Measurements from ENCODE around the gene FAH. TPM values are rescaled to one million over a fixed set of nuclear protein-coding genes. Genes with fewer than 3 reads are reported as not detected.

The FAH gene
- total and polyA plus RNA-seq, 2 donors (not counting 1 experiment from before 2014, with no cell fraction given), result 1.1 to 5.1 TPM

GRCh38 chr15:80156176-80156720 lies 3.4 kb downstream of the FAH start:
- POLR2A ChIA-PET, result no interaction called here
- ATAC-seq (ENCODE audit: low read depth), result no peak

DNA sequence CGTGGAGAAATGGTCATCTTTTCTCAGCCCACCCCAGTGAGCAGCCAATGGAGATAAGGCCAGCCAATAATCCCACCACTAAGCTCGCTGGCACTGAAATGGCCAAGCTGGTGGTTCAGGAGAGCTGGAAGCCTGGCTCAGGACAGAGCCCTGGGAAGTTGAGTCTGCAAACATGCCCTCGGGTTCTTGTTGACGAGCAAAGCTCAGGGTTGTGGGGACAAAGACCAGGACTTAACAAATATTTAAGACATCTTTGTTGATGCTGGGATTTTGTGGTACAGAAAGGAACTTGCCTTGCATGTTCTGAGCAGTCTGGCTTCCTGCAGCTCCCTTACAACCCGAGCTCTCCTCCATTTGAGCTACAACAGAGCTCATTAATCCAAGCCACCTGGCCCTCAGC lies 4.4 kb downstream of the FAH start:
- ChIA-PET CTCF (interaction anchor here (0.5 to 1.4 kb wide), 4 partner anchors 11 to 776 kb away, joined by 3 to 9 read pairs (median 3); no protein-coding TSS in a partner anchor), POLR2A (no interaction called here)
- H3K4me2 ChIP-seq (replicated peaks; ENCODE audit: low read depth, low read length, poor library complexity, severe bottlenecking), result no peak overlapping the region
- no peaks in the 10 kb centered on the region for H3K79me2 ChIP-seq (ENCODE audit: control insufficient read depth, insufficient read depth, low read length)
- H3K27me3 ChIP-seq (replicated peaks in 1 of 4; ENCODE audit: control extremely low read depth in 1 of 4, control insufficient read depth in 3 of 4, insufficient read depth in 4 of 4, low read length in 3 of 4), result no peaks in the 10 kb centered on the region
- H3K27ac ChIP-seq (ENCODE audit: low read length in 2 of 2), result no peak overlapping the region
- H3K9ac ChIP-seq (ENCODE audit: low read length), result no peak overlapping the region
- no peaks in the 10 kb centered on the region for H4K20me1 ChIP-seq (ENCODE audit: control insufficient read depth, insufficient read depth, low read length, poor library complexity, severe bottlenecking)
- Mint-ChIP-seq H3K4me1 (peaks cover 37% of the 10 kb centered on the region), H3K27ac (no peak overlapping the region), H3K9me3 (ENCODE audit: insufficient read depth) (no peaks in the 10 kb centered on the region), H3K27me3 (no peaks in the 10 kb centered on the region), H3K4me3 (no peak overlapping the region)
- no peak overlapping the region for H2AFZ ChIP-seq (ENCODE audit: insufficient read depth, low read depth, low read length, poor library complexity, severe bottlenecking)
- H3K36me3 ChIP-seq (replicated peaks in 1 of 2; ENCODE audit: control extremely low read depth in 1 of 2, control insufficient read depth in 1 of 2, extremely low read depth in 1 of 2, insufficient read depth in 2 of 2, low read length in 1 of 2), result no peaks in the 10 kb centered on the region
- WGBS (ENCODE audit: insufficient coverage), result 85% methylated on average over 4 of the region's 5 CpGs
- ATAC-seq (ENCODE audit: low read depth) (no peak), DNase-seq (no peak)
- H3K4me1 ChIP-seq (ENCODE audit: control insufficient read depth in 2 of 2, insufficient read depth in 2 of 2, low read length in 2 of 2), result peaks cover 18 to 24% of the 10 kb centered on the region in 2 donors
- H3K4me3 ChIP-seq (ENCODE audit: control extremely low read depth in 1 of 5, extremely low read depth in 1 of 5, insufficient read depth in 1 of 5, low read depth in 2 of 5, low read length in 4 of 5), result no peak overlapping the region
- no peaks in the 10 kb centered on the region for H3K9me3 ChIP-seq (ENCODE audit: control extremely low read depth in 1 of 3, control insufficient read depth in 2 of 3, insufficient read depth in 1 of 3, low read length in 2 of 3)
- no peak for TF ChIP-seq EZH2 (IDR thresholded peaks at IDR 0.05; ENCODE audit: borderline replicate concordance, insufficient read depth, low read depth, low read length, poor library complexity, severe bottlenecking)
- TF ChIP-seq, protein P1, sequence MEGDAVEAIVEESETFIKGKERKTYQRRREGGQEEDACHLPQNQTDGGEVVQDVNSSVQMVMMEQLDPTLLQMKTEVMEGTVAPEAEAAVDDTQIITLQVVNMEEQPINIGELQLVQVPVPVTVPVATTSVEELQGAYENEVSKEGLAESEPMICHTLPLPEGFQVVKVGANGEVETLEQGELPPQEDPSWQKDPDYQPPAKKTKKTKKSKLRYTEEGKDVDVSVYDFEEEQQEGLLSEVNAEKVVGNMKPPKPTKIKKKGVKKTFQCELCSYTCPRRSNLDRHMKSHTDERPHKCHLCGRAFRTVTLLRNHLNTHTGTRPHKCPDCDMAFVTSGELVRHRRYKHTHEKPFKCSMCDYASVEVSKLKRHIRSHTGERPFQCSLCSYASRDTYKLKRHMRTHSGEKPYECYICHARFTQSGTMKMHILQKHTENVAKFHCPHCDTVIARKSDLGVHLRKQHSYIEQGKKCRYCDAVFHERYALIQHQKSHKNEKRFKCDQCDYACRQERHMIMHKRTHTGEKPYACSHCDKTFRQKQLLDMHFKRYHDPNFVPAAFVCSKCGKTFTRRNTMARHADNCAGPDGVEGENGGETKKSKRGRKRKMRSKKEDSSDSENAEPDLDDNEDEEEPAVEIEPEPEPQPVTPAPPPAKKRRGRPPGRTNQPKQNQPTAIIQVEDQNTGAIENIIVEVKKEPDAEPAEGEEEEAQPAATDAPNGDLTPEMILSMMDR (IDR thresholded peaks at IDR 0.05), result no peak
- intact Hi-C loops (cut with micrococcal nuclease), result no loop called here

More at GRCh38 chr15:80156176-80156720, 3.4 kb downstream of the FAH start:
- WGBS (ENCODE audit: insufficient coverage), result 100% methylated on average over 2 of the region's 8 CpGs
- no peaks in the 10 kb centered on the region for H3K36me3 ChIP-seq (replicated peaks in 1 of 2; ENCODE audit: control extremely low read depth in 1 of 2, control insufficient read depth in 1 of 2, extremely low read depth in 1 of 2, insufficient read depth in 2 of 2, low read length in 1 of 2)
- Mint-ChIP-seq H3K4me3 (no peak overlapping the region), H3K9me3 (ENCODE audit: insufficient read depth) (no peaks in the 10 kb centered on the region), H3K4me1 (peaks cover 40% of the 10 kb centered on the region), H3K27ac (no peak overlapping the region), H3K27me3 (no peaks in the 10 kb centered on the region)
- H3K4me3 ChIP-seq (ENCODE audit: control extremely low read depth in 1 of 5, extremely low read depth in 1 of 5, insufficient read depth in 1 of 5, low read depth in 2 of 5, low read length in 4 of 5), result no peak overlapping the region
- no peak overlapping the region for H3K4me2 ChIP-seq (replicated peaks; ENCODE audit: low read depth, low read length, poor library complexity, severe bottlenecking)
- H3K9me3 ChIP-seq (ENCODE audit: control extremely low read depth in 1 of 3, control insufficient read depth in 2 of 3, insufficient read depth in 1 of 3, low read length in 2 of 3), result no peaks in the 10 kb centered on the region
- no peak for DNase-seq
- CTCF ChIA-PET, result no interaction called here
- no peak overlapping the region for H3K9ac ChIP-seq (ENCODE audit: low read length)
- H4K20me1 ChIP-seq (ENCODE audit: control insufficient read depth, insufficient read depth, low read length, poor library complexity, severe bottlenecking), result no peaks in the 10 kb centered on the region
- no peaks in the 10 kb centered on the region for H3K27me3 ChIP-seq (replicated peaks in 1 of 4; ENCODE audit: control extremely low read depth in 1 of 4, control insufficient read depth in 3 of 4, insufficient read depth in 4 of 4, low read length in 3 of 4)
- H2AFZ ChIP-seq (ENCODE audit: insufficient read depth, low read depth, low read length, poor library complexity, severe bottlenecking), result no peak overlapping the region
- intact Hi-C loops (cut with micrococcal nuclease), result no loop called here
- H3K4me1 ChIP-seq (ENCODE audit: control insufficient read depth in 2 of 2, insufficient read depth in 2 of 2, low read length in 2 of 2), result peaks cover 18 to 27% of the 10 kb centered on the region in 2 donors
- H3K27ac ChIP-seq (ENCODE audit: low read length in 2 of 2), result no peak overlapping the region
- TF ChIP-seq, protein P1 (IDR thresholded peaks at IDR 0.05), result no peak
- no peak for TF ChIP-seq EZH2 (IDR thresholded peaks at IDR 0.05; ENCODE audit: borderline replicate concordance, insufficient read depth, low read depth, low read length, poor library complexity, severe bottlenecking)
- H3K79me2 ChIP-seq (ENCODE audit: control insufficient read depth, insufficient read depth, low read length), result no peaks in the 10 kb centered on the region
